A172 (cell line): ENCODE measurements around the gene PIGQ. TPM values are rescaled to one million over a fixed set of nuclear protein-coding genes. Genes with fewer than 3 reads are reported as not detected.
"Not testable (repeated sequence)": the region's sequence is repeated elsewhere in the genome, so short reads cannot be mapped to it uniquely, and the experiment has no call there.

Experiments
- DNase-seq: peaks from one replicate; pipeline ENCODE4 v3.0.0-alpha.2; 2015; ENCODE audit warnings: low spot score
- total RNA-seq: library from RNA; depleted of rRNA; stranded (reverse); fragments of >200 nt; shearing (Covaris generic); gene quantifications from 2 replicates; pipeline ENCODE4 v1.2.3, GENCODE V29; 2014

Gene PIGQ
- total RNA-seq, 1 experiment from 2014 or later: 76.5 TPM

DNA sequence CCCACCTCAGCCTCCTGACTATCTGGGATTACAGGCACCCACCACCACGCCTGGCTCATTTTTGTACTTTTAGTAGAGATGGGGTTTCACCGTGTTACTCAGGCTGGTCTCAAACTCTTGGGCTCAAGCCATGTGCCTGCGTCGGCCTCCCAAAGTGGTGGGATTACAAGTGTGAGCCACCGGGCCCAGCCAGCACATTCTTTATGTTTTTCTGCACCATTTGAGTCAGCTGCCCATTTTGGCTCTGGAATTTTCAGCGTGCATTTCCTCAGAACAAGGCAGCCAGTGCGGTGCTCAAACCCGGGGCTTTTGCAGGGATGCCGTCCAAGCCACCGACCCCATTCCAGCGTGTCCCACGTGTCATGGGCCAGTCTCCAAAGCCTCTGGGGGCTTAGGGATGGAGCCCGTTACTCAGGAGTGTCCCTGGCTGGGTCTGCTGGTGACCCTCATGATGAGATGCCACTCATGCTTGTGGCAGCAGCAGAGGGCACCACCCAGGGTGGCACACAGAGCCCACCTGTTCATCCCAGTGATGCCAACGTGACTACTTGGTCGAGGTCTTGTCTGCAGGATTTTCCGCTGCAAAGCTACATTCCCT, 16.4 kb downstream of the PIGQ start:
- DNase-seq: no peak

DNA sequence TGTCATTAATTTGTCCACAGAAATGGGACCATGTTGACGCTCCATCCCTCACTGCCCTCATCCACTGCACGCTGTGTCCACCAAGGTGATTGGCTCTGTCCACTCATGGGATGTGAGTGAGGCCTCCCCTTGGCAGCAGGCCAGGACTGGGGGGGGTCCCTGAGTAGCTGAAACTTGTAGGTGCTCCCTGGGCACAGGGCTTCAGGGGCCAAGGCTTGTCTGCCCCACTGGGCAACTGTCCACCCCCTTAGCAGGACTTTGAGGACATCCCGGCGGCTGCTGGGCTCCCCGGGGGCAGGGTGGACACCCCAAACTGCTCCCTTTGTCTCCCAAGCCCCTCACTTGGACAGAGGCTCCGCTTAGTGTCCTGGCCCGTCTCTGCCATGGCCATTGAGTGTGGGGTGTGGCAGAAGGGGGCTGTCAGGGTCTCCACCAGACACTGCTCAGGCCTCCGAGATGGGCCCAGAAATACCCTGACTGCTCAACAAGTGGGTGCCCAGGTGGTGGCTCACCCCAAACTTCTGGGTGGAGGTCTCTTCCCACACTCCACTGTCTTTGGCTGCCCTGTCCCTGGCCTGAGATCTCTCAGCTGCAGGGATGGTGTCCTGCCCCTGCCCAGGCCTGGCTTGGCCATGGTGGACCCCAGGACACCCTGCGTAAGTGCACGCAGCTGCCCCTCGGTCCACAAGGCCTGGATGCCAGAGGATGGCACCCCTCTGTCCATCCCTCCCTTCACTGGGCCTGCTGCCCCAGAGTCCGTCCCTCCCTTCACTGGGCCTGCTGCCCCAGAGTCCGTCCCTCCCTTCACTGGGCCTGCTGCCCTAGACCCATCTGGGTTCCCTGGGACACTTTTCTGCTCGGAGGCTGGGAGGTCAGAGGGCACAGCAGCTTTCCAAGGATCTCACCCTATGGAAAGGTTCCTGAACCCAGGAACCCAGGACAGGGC, 17.1 kb downstream of the PIGQ start:
- DNase-seq: no peak

DNA sequence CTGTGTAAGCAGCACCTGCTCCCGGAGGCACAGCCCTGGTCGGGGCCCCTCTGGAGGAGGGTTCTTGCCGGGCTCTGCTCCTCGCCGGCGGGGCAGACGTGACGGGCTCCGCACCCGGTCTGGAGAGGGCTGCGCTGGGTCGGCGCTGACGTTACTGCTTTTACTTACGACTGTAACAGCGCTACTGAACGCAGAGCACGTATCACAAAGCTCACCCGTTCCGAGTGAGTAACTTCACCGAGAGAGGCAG, 18.8 kb downstream of the PIGQ start:
- DNase-seq: peak; percentile 62

DNA sequence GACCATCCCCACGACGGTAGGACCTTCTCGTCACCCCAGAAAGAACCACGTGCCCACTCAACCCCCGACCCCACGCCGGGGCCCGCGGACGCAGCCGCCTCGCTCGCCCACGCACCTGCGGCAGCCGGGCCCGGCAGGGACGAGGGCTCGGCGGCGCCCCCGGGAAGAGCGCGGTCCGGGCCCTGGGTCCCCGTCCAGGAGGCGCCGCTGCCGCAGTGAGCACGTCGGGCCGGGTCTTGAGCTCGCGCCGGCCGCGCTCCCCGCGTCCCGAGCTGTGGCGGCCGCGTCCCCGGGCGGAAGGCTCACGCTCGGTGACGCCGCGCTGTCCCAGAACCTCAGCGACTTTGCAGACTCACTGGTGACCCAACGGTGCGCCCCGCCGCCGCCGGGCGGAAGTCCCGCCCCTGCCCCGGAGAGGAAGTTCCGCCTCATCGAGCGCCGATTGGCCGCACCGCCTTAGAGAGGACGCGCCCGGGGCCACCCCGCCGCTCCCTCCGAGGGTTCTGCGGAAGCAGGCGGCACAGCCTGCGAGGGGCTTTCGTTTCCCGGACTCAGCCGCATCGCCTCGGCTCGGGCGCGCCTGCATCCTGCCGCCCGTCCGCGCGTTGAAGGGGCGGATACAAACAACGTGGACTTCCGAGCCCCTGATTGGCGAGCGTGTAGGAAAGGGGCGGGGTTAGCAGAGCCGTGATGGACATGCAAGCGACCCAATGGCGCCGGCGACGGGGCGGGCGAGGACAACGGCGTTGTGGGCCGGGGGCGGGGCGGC, 19.3 kb downstream of the PIGQ start:
- DNase-seq: peak; percentile 90

DNA sequence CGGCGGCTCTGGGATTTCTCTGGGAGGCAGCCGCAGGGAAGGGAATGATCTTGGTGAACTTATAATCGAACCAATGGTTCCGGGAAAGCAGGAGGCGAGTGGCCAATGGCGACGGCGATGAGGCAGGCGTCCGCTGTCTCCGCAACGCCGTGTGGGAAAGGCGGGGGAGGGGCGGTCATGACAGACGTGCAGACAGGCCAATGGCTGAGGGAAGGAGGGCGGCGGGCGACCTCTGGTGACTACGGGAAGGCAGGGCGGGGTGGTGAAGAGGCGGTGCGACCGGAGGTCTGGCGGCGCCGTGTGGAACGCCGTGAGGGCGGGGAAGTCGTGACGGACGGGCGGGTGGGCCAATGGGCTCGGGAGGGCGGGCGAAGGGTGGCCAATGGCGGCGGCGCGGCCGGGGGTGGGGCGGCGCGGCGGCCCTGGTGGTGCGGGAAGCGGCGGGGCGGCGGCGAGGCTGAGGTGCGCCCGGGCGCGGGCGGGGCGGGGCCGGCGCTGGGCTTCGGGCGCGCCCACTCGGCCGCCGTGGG, 20.0 kb downstream of the PIGQ start, which contains the start of gene RAB40C:
Gene RAB40C (plus strand): TSS at position 409 of the 530 bp plus-strand sequence. CDS start 226 bp downstream, outside the sequence.
- peak; percentile 95 for DNase-seq

DNA sequence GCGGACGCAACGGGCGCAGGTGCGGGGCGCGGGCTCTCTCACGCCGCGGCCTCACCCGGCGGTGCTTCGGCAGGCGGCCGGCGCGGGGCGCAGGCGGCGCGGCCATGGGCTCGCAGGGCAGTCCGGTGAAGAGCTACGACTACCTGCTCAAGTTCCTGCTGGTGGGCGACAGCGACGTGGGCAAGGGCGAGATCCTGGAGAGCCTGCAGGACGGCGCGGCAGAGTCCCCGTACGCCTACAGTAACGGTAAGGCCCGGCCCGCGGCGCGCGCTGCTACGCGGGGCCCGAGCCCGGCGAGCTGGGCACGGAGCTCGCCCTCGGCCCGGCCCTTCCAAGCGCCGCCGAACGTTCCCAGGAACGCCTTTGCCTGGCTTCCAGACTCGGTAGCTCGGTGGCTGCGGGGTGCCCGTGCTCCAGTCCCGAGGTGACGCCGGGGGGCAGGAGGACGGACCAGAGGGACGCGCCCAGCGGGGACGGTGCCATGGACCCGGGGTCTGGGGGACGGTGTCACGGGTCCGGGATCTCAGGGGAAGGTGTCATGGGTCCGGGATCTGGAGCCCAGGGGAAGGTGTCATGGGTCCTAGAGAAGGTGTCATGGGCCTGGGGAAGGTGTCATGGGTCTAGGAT, 20.5 kb downstream of the PIGQ start:
- DNase-seq: no peak

DNA sequence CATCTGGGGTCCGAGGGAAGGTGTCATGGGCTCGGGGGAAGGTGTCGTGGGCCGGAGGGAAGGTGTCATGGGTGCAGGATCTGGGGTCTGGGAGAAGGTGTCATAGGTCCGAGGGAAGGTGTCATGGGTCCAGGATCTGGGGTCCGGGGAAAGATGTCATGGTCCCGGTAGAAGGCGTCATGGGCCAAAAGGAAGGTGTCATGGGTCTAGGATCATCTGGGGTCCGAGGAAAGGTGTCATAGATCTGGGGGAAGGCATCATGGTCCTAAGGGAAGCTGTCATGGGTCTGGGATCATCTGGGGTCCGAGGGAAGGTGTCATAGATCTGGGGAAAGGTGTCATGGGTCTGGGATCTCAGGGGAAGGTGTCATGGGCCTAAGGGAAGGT, 21.0 kb downstream of the PIGQ start:
- no peak for DNase-seq

DNA sequence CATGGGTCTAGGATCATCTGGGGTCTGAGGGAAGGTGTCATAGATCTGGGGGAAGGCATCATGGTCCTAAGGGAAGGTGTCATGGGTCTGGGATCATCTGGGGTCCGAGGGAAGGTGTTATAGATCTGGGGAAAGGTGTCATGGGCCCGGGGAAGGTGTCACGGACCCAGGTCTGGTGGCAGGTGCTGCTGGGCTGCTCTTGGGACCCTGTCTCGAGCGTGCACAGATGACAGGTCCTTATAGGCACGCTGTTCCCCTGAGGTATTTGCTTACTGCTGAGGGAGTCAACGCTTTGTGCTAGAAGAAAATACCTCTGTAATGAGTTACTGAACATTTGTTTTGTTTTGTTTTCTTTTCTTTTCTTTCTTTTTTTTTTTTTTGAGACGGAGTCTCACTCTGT, 21.5 kb downstream of the PIGQ start:
- no peak for DNase-seq

DNA sequence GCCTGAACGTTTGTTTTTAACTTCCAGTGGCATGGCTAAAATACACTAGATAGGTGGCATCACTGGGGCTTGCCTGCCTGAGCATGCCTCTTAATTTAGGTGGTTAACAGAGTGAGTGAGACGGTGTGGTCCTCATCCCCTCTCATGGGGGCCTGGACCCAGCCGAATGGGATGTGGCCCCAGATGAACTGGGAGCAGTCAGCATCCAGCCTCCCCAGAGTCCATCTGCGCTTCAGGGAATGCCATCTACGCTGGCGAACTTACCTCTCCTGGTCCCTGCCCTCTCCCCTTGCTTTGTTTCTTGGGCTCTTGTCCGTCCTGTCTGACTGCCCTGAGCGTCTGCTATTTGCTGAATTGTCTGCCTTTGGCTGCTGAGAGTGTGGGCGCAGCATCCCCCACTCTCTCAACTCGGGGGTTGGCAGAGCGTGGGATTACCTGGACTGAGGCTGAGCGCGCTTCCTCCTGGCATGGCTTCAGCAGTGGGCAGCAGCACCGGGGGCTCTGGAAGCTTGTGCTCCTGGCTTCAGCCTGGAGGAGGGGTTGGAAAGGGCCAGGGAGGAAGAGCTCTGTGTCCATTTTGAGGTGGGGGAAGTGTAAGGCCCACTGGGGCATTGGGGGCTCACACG, 22.2 kb downstream of the PIGQ start:
- no peak for DNase-seq

DNA sequence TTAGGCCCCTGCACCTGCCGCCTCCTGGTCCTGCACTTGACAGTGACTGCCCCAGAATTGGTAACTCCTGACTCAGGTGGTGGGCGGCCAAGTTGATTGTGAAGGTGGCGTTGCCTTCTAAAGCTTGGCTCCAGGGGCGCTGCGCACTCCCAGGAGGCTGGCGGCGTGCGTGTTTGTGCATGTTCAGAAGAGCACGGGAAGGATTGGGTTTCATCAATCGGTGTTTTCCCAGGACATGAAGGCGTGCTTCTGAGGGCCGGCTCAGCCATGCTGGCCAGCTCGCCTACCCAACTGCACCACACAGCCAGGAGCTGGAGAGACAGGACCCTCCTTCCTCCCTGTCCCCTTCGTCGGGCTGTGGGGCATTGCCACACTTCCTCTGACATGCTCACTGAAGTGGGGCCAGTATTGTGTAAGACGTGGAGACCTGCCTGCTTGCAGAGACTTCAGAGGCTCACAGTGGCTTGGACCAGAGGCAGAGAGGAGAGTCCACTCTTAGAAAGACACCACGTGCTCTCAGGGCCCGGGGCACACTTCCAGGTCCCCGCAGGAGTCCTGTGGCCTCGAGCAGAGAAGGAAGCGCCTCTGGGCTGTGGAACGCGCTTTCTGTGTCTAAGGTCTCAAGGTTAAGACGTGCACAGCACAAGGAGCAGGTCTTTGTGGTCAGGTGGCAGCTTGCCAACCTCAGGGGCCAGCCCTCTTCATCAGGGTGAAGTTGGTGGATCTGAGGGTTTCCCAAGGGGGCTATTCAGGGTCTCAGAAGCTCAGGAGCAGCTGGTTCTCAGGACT, 22.9 kb downstream of the PIGQ start:
- DNase-seq: no peak

DNA sequence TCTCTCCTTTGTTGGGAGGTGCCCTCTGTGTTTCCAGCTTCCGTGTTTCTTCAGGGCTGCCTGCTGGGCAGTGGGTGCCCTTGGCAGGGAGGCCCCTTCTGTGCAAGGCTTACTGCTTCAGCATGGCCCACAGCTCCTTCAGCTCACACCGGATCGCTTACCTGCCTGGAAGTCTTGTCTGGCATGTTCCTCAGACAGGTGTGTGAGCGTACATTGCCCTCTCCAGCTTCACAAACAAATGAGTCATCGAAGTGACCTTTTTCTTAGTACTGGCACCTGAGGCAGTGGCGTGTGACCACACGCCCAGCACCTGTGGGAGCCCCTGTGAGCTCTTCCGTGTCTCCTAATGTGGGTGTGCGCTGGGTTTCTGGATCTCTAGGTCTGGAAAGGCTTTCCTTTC, 23.6 kb downstream of the PIGQ start:
- no peak for DNase-seq

DNA sequence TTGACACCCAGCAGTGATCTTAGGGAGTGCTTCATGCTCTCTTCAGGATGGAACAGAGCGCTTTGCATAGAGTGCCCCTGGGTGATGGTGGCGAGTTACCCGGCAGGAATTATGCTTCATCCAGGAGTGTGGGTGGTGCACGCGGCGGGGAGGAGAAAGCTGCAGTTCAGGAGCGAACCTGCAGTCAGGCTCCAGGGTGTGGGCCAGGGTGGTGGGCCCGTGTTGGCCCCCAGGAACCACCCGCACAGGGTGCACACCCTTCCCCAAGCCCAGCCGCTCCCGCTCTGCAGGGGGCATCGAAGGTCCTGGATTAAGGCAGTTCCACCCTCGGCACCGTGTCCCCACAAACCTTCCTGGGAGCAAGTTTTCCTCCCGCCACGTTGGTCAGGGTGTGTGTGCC, 24.0 kb downstream of the PIGQ start:
- no peak for DNase-seq

DNA sequence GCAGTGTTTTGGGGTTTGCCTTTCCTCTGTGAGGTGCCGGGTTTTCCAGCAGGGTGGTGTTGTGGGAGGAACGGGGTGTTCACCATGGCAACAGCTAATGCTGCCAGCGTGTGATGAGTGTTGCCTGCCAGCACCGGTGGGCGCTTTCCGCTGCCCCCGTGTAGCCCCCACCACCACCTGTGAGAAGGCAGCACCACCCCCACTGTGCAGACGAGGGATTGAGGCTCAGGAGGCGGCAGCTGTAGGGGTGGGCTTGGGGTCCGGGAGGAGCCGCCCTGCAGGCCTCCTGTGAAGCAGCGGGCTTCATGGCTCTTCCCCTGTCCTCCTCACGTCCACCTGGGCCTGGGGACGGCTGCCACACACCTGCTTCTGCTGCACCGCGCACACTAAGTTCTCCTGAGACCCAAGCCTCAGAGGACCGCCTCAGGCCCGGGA, 25.3 kb downstream of the PIGQ start:
- DNase-seq: no peak

DNA sequence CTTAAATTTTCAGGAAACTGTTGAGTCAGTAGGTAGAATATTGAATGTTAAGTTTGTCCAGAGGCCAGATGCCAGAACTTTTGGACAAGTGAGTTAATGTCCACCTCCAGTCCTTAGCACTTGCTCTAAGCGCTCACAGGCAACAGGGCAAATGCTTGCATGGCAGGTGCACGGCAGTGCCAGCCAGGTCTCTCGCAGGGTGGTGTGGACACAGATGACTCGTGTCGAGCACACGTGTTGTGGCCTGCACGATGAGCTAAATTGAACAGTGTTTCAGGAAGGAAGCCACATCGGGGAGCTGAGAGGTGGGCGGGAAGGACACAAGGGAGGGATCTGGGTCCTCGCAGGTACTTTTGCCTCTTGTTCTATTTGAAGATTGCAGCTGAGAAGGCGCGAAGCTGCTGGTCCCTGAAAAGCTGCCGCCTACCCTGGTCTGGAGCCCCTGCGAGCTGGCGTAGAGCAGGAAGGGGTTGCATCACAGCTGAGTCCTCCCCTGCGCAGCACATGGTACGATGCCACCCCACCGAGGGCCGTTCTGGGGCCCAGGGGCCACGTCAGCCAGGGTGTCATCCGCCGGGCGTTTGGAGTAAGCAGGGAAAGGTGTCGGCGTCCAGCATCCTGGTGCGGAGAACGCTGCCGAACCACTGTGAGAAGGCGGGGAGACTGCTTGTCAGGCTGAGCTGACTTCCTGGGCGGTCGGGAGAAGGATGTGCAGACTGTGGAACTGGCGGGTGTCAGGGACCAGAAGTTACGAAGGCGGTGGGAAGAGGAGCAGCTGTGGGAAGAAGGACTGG, 26.4 kb downstream of the PIGQ start:
- DNase-seq: no peak

DNA sequence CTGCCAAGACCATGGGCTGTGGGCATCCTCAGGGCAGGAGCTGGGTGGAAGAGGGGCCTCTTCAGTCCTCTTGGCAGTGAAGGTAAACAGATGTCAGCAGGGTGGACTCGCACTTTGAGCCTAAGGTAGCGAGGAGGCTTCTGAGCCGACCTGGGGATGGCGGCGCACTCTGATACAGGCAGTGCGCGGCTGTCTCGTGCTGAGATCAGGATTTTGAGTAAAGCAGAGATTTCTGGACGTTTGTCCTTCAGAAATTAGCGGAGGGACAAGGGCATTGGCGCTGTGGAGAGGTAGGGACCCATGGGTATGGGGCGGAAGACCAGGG, 26.9 kb downstream of the PIGQ start:
- no peak for DNase-seq

DNA sequence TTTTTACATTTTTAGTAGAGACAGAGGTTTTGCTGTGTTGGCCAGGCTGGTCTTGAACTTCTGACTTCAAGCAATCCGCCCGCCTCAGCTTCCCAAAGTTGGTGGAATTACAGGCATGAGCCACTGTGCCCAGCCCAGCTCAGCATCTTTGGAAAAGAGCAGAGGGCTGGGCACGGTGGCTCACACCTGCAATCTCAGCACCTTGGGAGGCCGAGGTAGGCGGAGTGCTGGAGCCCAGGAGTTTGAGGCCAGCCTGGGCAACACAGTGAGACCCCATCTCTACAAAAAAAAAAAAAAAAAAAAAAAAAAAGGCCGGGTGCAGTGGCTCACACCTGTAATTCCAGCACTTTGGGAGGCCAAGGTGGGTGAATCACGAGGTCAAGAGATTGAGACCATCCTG, 27.9 kb downstream of the PIGQ start:
- DNase-seq: not testable (repeated sequence)

DNA sequence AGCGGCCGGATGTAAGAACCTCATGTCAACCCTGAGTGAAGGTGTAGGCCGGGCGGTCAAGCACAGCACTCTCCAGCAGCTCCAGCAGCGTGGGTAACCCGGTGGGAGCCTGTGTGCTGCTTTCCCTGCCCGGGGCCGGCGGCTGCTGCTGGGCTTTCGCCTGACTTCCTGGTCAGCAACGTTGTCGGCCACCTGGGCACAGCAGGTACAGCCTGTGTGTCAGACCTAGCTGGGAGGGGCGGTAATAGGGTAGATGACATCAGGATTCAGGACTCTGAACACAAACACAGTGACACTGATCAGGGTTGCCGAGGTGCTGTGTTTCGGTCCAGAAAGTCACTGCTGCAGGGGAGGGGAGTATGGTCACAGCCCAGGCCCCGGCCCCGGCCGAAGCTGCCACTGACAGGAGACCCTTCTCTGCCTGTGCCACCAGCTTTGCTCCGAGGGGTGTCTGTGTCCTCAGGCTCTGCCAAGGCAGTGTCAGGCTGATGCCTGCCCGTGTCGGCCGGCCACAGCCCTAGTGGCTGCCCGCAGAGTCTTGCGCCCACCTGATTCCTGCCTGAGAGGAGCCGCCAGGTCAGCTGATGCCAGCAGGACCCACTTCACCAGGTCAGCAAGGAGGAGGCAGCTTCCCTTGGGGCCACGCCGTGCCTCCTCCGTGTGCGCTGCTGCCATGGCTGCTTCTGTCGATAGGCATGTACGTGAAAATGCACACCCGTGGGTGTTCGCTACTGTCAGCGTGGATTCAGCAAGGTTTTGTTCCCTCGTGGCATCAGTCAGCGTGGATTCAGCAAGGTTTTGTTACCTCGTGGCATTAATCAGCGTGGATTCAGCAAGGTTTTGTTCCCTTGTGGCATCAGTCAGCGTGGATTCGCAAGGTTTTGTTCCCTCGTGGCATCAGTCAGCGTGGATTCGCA, 29.3 kb downstream of the PIGQ start:
- DNase-seq: no peak

DNA sequence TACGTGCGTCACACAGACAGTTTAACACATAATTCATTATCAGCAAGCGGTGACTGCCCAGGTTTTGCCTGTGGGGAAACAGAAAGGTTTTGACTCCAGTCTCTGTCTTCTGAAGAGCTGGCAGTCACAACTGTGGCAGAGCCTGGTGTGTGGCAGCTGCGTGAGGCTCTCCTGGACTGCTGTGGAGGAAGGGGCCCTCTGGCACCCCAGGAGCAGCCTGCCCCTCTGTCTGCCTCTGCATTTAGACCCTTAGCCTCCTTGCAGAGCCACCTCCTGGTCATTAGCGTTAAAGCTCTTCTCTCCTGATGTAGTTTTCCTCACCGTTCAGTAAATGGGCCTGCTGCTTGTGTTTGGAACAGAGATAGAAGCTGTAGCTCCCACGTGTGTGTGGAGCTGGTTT, 31.0 kb downstream of the PIGQ start:
- DNase-seq: no peak

DNA sequence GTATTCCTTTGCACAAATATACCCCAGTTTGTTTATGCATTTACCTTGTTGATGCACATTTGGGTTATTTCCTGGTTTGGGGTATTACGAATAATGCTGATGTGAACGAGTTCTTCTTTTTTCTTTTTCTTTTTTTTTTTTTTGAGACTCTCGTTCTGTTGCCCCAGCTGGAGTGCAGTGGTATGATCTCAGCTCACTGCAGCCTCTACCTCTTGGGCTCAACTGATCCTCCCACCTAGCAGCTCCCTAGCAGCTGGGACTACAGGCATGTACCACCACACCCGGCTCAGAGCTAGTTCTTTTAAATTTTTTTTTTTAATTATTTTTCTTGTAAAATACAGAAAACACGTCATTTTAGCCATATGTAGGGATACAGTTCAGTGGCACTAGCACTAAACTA, 34.2 kb downstream of the PIGQ start:
- no peak for DNase-seq
